GM21786 (cell line): ENCODE measurements around the gene H2BK1.

ENCODE experiments used
- ATAC-seq: cut with Tn5 transposase; IDR thresholded peaks from one replicate; pipeline ENCODE4 v1.9.1; 2021; ENCODE audit not compliant: unreplicated experiment

H2BK1 gene

DNA sequence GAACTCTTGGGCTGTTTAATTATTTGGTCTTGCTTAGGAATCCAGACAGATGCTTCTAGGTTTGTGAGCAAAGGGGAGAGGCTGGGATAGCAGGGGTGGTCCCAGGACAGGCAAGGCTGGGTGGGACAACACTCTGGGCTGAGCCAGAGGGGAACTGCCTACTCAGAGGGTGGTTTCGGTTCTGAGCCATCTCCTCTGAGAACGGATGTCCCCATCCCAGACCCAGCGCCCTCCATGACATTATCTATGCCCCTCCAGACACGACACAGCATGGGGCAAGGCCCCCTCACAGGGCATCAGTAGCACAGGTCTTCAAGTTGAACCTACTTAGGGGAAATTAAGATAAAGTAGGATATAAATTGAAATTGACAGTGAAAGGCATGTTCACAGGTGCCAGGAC lies 30.3 kb downstream of the H2BK1 start:
- no peak for ATAC-seq

DNA sequence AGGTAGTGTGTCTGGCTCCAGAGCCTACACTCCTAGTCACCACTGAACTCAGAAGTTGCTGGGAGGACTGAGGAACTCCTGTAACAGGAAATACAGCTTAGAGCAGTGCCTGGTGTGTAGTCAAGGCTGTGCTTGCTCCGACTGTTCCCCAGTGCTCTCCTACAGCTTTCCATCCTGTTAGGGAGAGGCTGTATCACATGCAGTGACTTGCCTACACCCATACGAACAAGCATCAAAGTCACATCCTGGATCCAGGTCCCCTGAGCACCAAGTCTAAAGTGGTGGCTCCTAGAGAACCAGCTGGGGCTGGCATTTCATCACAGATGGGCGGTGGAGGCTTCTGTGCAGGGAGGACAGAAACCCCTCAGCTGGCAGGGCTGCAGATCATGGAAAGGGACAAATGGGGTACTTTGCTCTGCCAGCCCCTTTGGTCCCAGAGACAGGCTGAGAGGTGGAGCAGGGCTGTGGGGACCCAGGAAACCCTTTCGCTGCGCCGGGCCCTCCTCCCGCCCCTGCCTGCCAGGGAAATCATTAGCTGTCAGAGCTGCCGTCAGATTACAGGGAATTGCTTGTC lies 30.9 kb downstream of the H2BK1 start:
- ATAC-seq = no peak

DNA sequence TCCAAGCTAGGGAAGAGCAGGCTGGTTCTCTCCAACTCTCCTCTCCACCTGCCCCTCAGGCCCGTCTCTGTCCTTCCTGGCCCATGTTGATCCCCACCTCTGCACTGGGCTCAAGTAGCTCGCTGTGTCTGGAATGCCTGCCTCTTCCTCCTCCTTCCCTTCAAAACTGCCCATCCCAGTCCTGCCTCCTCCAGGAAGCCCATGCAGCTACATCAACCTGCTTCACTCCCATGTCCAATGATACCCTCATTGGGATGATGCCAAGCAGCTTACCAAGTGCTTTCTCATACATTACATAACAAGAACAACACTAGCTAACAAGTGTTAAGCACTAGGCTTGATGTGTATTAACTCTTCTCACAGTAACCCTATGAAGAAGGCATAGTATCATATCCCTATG lies 31.5 kb downstream of the H2BK1 start:
- ATAC-seq = no peak

DNA sequence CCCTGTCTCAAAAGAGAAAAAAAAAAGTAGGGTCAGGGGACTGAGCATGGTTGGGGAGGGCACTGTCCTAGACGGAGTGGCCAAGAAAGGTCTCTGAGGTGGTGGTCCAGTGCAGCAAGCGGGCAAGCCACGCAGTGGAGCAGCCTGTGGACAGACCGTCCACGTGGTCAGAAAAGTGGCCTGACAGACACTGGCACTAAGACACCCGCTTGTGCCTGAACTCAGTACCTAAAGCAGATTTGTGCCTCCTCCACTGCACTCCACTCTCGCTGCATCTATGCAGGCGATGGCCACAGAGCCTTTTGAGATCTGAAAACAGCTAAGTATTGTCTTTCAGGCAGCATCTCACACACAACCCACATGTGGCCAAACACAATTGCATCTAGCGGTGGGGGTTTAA lies 32.1 kb downstream of the H2BK1 start:
- ATAC-seq = no peak

DNA sequence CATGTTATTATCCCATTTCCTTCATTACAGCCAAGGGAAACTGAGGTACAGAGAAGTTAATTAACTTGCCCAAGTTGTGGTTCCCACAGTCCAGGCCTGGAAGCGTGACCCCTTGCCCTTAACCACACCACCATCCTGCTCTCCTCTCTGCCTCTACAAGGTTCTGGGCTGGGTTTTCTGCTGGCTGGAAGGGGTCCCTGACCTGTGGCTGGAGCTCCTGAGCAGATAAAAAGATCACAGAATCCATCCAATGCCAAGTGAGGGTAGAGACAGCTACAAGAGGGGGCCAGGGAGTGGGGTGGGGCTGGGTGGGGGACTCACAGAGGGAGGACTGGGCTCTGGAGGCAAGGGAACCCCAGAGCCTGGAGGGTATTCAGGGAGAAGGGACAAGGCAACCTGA lies 33.0 kb downstream of the H2BK1 start:
- ATAC-seq = no peak

DNA sequence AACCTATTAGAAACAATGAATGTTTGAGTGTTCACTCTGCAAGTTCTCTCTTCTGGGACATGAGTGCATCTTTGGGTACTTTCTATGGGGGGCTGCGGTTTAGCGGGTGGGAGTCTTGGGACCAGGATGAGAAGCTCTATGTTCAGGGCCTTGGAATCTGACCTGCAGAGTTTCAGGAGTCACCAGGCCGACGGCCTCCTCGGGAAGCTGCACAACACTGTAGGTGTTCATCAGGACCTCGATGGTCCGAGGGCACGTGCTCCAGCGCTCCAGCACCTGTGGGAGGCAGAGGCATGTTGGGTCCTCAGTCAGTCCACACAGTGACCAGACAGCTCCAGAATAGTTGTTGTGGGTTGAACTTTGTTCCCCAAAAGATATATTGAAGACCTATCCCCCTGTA lies 33.9 kb downstream of the H2BK1 start:
- no peak for ATAC-seq

DNA sequence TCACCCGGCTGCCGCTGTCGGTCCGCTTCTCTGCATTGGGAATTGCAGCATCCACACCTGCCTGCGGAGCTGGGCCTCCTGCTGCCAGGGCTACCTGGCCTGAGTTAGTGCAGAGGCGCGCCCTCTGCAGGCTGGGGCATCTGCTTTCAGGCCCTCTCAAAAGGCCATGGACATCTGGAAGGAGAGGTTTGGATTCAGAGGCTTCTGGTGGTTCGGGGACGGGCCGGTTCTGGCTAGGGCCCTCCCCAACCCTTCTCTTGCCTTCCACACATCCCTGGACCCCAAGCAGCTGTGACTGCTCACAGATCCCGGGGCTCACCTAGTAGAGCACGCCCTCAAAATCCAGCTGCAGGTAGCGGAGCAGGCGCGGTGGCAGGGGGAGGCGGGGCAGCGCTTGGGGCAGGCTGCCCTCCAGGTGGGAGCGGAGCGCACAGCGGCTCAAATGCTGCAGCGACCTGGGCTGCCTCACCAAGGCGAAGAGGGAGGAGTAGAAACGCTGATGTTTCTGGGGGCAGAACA lies 34.4 kb downstream of the H2BK1 start:
- ATAC-seq = no peak

DNA sequence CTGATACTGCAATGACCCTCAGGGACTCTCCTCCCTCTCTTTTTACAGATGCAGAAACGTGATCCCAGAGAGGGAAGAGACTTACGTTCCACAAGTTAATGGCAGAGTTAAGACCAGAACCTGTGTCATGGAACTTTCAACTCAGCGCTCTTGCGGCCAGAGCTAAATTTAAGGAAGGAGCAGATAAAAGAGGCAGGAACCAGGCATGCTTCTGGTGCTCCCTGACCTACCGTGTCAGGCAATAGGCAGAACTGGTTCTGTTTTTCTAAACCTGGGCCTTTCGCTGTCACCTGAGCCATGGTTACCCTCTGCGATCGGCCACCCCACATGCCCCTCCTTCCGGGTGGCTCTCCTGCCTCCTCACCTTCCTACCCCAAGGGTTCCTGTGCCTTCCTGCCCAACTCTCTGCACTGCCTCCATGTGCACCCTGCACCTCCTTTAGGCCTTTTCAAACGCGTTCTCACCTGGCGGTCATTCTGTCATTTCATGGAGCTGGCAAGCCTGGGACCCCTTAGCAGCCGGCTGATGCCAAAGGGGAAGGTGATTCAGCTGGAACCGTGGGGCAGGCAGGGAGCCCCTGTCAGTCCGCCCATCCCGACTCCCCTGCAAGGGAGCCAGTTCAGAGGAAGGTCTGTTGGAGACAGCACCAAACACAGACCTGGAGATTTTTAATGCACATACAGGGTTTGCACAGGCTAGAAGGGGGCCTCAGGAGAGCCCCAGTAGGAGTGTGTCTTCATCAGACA lies 35.1 kb downstream of the H2BK1 start:
- ATAC-seq = no peak

DNA sequence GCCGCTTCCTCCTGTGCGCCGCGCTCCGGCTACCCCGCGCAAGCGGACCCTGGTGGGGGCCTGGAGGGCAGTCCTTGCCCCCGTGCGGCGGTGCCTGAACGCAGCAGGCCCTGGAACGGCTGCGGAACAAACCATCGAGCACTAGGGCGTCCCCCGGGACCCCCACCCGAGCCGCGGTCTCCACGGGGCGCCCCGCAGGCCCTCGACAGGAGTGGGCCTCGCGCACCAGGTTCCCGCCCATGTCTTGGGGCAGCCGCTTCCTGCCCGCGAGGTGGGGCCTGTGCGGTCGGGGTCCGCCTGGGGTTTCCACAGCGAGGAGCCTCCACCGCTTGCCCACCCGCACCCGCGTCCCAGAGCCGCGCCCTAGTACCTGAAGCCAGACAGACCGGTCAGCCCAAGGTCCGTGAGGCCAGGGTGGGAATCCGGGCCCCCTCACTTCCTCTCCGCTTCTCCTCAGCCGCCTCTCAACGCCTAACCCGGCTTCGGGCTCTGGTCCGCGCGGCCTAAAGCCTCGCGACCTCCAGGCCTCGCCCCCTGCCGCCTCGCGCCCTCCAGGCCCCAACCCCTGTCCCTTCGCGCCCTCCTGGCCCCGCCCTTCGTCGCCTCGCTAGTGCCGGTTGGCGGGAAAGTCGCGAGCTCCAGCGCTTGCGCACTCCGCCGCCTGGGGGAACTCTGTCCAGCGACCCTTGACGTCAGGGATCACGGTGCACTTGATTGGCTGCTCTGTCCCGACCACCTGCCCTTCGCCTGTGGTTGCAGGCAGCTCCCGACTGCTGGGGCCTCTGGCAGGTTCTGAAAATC lies 35.8 kb downstream of the H2BK1 start:
- ATAC-seq = no peak

DNA sequence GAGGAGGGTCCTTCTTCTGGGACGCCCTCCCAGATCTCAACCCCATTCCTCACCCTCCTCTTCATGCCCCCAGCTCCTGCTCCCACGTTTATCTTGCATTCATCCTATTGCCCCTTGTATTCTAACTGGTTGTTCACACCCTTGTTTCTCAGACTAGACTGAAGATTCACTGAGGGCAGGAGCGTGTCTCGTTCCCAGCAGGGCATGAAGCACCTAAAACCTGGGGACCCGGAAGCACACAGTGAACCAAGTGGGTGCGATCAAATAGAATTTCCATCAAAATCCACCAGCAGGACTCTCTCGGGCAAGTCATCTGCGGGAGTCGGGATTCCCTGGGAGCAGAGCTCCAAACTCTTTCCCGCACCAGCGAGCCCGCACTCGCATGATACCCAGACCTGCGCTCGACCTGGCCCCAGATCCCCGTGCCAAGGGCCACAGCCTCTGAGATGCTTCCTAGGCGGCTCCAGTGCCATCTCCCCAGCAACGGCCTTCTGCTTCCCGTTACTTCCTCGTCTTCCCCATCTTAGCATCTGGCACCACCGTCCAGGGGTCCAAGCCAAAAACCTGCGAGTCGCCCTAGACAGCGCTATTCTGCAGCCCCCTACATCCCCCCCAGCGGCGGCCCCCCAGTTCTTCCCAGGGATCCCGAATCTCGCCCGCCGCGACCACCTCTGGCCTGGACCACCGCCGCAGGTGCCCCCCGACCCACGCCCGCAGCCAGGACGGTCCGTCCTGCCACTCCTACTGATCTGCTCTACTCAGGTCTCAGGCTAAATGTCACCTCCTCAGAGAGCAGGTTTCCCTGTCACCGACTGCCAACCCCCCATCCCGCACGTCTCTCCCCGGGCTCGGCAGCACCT lies 36.7 kb downstream of the H2BK1 start:
- ATAC-seq = no peak

DNA sequence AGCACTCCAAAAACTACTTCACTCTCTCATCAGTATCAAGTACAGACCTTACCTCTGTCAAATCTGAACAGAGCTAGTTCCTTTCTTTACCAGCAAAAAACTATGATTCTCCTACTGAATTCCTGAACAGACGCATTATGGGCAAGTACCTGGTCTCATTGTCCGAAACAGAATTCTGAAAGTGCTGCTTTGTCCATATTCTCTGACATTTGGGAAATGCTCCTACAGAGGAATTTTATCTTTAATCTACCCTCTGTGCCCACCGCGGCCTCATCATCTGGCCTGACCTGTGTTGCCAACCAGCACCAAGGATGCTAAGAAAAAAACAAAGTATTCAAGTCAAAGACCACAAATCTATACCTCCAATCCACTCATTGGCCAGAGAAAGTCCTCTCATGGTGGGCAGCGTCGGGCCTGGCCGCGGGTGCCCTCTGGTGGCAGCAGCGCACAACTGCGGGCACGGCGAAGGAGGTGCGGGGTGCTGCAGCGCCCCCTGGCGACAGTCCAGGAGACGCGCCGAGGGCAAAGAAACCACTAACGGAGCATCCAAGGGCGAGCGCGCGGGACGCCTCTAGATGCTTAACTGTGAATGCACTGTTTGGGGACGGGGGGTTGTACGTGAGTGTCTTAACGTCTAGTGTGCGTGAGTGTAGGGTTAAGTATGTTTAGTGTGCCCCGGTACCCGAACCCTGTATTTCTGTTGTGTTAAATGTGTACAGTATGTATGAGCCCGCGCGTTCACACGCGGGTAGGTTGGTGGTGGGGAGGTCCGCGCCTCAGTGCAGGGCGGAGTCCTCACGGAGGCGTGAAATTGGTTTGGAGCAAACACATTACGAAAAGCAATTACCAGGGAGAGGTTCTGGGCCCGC lies 37.8 kb downstream of the H2BK1 start:
- peak; percentile 68 for ATAC-seq

DNA sequence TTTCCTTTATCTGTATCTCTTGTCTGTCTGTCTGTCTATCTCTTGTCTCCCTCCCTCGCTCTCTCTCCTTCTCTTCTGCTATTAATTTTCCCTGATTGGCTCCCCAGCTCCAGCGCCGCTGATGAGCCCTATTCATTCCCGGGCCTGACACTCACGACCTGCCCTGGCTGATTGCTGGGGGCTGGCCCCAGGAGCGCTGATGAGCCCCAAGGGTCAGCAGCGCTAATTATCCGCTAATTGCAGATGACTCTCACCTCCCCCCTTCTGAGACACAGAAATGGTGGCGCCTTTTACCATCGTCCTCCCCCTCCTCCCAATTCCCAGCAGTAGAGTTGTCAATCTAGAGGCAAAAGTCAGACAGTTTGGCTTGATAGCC lies 41.5 kb downstream of the H2BK1 start:
- ATAC-seq = no peak

DNA sequence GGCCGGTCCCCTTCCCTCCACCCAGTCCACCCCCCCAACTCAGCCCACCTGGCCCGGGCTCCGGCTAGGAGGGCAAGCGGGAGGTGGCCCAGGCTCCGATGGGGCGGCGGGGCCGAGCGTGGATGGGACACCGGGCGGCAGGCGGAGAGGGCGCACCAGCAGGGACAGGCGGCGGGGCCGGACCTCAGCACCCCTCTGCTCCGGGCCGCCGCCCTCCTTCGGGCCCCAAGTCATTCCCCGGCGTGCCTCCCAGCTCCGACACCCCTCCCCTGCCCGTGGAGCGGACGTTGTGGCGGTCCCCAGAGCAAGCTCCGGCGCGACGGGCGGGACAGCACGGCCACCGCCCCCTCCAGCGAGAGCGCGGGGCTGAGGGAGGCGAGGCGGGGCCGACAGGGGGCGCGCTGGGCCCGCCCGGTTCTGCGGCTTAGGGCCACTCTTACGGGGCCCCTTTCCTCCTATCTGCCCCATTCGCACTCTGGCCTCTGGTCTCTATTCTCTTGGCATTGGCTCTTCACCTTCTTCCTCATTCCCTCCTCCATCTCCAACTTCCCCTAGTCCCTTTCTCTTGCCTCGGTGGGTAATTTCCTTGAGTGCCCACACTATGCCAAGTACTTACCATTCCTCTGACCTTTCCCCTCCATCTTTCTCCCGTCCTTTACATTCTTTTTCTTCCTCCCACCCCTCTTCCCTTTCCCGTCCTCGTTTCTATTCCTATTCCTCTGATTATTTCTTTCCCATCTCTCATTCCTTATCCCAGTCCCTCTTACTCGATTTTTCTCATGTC lies 42.1 kb downstream of the H2BK1 start:
- peak; percentile 64 for ATAC-seq

DNA sequence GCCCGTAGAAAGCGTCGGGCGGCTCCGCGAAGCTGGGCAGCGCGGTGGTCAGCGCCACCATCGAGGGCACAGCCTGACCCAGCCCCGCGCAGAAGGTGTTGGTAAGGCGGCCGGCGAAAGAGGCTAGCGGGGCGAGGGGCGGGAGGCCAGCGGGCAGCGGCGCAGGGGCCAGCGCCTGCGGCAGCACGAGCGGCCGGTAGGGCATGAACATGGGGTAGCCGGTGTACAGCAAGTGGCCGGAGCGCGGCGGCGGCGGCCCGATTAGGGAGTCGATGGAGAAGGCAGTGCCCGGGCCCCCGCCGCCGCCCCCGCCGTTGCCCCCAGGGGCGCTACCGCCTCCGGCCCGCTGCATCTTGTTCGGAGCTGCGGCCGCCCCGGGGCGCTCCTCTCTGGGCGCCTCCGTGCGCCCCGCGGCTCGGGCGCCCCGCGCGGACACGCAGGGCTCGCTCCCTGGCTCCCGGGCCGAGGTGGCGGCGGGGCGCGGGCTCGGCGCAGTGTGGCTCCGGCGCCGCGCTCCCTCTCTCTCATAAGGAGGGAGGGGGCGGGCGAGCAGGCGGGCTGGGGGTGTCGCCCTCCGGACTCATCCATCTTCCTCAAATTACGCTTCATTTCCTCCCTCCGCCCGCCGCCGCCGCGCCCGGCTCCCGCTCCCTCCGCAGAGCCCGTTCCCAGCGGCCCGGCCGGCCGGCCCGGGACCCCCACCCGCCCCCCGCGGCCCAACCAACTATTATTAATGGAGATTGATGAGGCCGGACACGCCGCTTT lies 42.9 kb downstream of the H2BK1 start, which contains the start of gene GBX1:
TSS of gene GBX1 (minus strand) at position 498 of the 765 bp plus-strand sequence. CDS start at position 352, 146 bp downstream.
- ATAC-seq = no peak

DNA sequence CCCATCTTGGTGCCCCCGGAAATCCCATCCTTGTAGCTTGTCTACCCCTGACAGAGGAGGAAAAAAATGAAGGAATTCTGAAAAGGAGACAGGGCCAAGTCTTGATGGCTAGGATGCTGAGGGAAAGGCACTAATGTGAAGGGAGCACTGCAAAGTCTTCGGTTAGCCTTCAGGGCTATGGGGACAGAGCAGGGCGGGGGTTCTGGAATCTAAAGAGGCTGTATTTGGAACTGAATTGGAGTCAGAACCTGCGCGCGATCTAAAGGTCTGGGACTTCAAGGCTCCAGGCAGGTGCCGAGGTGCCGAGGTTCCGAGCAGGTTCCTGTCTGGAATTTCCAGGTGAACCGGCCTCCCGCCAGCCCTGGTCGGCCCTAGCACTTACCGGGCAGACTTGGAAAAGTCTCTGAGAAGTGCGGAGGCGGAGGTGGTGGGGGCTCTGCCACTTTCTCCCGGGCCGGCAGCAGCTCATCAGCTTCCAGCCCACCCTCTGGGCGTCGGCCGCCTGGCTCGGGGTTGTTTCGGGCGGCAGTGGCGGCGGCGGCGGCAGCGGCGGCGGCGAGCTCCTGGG lies 43.6 kb downstream of the H2BK1 start:
- ATAC-seq = no peak

DNA sequence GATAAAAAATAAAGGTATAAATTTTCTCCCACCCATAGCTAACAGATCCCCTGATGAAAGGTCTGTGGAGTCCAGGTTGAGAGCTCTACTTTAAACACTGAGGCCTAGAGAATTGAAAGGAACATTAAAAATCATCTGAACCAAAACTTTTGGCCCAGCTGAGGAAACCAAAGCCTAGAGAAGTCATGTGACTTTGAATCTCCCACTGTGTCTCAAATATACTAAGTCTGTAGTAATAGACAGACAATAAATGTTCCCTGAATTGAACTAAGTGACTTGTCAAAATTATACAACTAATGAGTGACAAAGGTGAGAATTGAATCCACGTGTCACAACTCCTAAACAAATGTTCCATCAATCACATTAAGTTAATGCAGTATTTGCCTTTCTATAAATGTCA lies 48.5 kb downstream of the H2BK1 start:
- ATAC-seq = no peak
